ENCODE results near the gene ZFAND4. TPM values are rescaled to one million over a fixed set of nuclear protein-coding genes. Genes with fewer than 3 reads are reported as not detected.
"Not testable (repeated sequence)": the region's sequence is repeated elsewhere in the genome, so short reads cannot be mapped to it uniquely, and the experiment has no call there.

ZFAND4 gene
- 10 to 100 TPM in 8 of 10 donors, 1 to 10 TPM in 2; 9.5 to 12.5 (median 10.5) TPM for total RNA-seq
- polyA plus RNA-seq = 1 to 10 TPM; 3.2 to 6.9 TPM
- long read RNA-seq, donor 1, partial matches to known transcripts = 1 of 9 reads
- long read RNA-seq, donor 1, other reads (novel, unspliced or antisense) = 8 of 9 reads
- long read RNA-seq, donor 2, partial matches to known transcripts = 1 of 15 reads
- long read RNA-seq, donor 2, other reads (novel, unspliced or antisense) = 14 of 15 reads
- long read RNA-seq, donor 3, partial matches to known transcripts = 2 of 17 reads
- long read RNA-seq, donor 3, other reads (novel, unspliced or antisense) = 15 of 17 reads

- H3K27ac ChIP-seq = peak within 1 kb of the TSS; percentile 59 to 96 (median 91)
- peak within 1 kb of the TSS; percentile 61 to 98 (median 81) for H3K4me3 ChIP-seq
- DNase-seq (peak; percentile 98), ATAC-seq (peak; percentile 98 to 100 (median 99))
- H3K27me3 ChIP-seq = no peaks in the 10 kb centered on the region
- H3K36me3 ChIP-seq = no peaks in the 10 kb centered on the region
- WGBS, 2 donors = 1% methylated on average over 88 to 96 of the region's 96 CpGs
- peak; percentile 54 to 92 (median 73) for TF ChIP-seq CTCF (IDR thresholded peaks at IDR 0.05)
- H3K4me1 ChIP-seq = peaks cover 0 to 24% (median 6%) of the 10 kb centered on the region in 9 donors
- intact Hi-C loops (cut with DNase I) = loop anchor here in 8 of 10 donors (1.0 to 10.0 kb wide), 10 partner anchors 46 to 210 kb away; partner anchors contain the start of gene WASHC2C (in 1 of the 8)
- H3K9me3 ChIP-seq = no peaks in the 10 kb centered on the region
Observed at GRCh38 chr10:45672181-45673073, at the start of gene ZFAND4. Gene ZFAND4 (minus strand): TSS chr10:45672772. CDS start chr10:45663725, 9,047 bp downstream.

DNA sequence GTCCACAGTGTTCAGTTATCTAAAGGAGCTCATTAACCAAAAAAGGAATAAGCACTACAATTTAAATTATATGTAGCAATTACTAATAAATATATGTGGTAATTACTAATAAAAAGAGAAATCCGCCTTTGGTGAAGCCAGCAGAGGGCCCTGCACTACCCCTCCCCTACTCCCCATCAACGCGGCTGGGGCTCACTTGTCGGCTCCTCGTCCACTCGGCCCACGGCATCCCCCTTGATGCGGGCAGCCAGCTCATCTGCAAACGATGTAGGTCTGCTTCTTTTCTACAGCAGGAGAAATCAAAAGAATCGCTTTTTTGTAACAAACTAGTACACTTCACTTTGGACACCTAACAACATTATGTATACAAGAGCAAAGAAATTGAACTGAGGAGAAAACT is 48.9 kb upstream of the ZFAND4 start:
- ATAC-seq, H3K9me3 ChIP-seq, H3K4me1 ChIP-seq, H3K4me3 ChIP-seq, H3K36me3 ChIP-seq, DNase-seq, H3K27ac ChIP-seq, H3K27me3 ChIP-seq: not testable (repeated sequence)
- WGBS, 2 donors = 45 to 56% methylated on average over 9 of the region's 10 CpGs
- intact Hi-C loops (cut with DNase I) = loop anchor here in 1 of 10 donors (10.0 kb wide), 1 partner anchor 47 kb away; the partner anchor contains the start of gene ZFAND4

- H3K4me1 ChIP-seq; intact Hi-C loops (cut with DNase I); DNase-seq; H3K27ac ChIP-seq; H3K4me3 ChIP-seq; H3K27me3 ChIP-seq; H3K9me3 ChIP-seq; ATAC-seq; H3K36me3 ChIP-seq: not testable (repeated sequence)
- 73 to 75% methylated on average over 1 of the region's 1 CpG for WGBS, 2 donors
Observed at GRCh38 chr10:45717642-45718041, 45.1 kb upstream of the ZFAND4 start.

GRCh38 chr10:45717053-45717452 is 44.5 kb upstream of the ZFAND4 start:
- WGBS, 2 donors = 57 to 65% methylated on average over 3 of the region's 3 CpGs
- DNase-seq; H3K9me3 ChIP-seq; ATAC-seq; H3K27ac ChIP-seq; H3K4me3 ChIP-seq; H3K27me3 ChIP-seq; intact Hi-C loops (cut with DNase I); H3K4me1 ChIP-seq; H3K36me3 ChIP-seq: not testable (repeated sequence)

DNA sequence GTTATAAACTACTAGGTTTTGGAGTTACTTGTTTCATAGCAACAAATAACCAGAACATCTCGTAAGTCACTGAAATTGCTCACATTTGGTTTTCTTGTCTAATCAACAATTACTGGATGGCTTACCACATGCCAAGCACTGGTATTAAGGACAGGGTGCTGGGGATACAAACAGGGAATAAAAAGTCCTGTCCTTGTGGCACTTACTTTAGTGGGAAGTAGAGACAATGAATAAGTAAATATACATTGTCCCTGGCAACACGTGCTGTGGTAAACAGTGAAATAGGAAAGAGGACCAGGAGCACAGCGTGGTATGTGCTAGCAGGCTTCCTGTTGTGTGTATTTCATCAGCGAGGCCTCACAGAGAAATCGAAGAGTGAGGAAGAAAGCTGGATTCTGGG is 38.7 kb upstream of the ZFAND4 start:
- ATAC-seq; intact Hi-C loops (cut with DNase I); H3K9me3 ChIP-seq; H3K36me3 ChIP-seq; H3K27me3 ChIP-seq; DNase-seq; H3K4me3 ChIP-seq: not testable (repeated sequence)
- H3K27ac ChIP-seq = peak overlapping the region in 1 of 10 donors; percentile 56
- peaks cover 0 to 12% (median 0%) of the 10 kb centered on the region in 9 donors for H3K4me1 ChIP-seq
- 83% methylated on average over 2 to 3 of the region's 5 CpGs for WGBS, 2 donors

- Histone ChIP-seq H3K27ac (peak overlapping the region in 1 of 10 donors; percentile 56), H3K4me1 (peaks cover 0 to 12% (median 0%) of the 10 kb centered on the region in 9 donors)
- H3K27me3 ChIP-seq; DNase-seq; ATAC-seq; H3K4me3 ChIP-seq; H3K9me3 ChIP-seq; H3K36me3 ChIP-seq; intact Hi-C loops (cut with DNase I): not testable (repeated sequence)
- 29 to 40% methylated on average over 2 of the region's 3 CpGs for WGBS, 2 donors
Observed at GRCh38 chr10:45710200-45710796, 37.7 kb upstream of the ZFAND4 start.

DNA sequence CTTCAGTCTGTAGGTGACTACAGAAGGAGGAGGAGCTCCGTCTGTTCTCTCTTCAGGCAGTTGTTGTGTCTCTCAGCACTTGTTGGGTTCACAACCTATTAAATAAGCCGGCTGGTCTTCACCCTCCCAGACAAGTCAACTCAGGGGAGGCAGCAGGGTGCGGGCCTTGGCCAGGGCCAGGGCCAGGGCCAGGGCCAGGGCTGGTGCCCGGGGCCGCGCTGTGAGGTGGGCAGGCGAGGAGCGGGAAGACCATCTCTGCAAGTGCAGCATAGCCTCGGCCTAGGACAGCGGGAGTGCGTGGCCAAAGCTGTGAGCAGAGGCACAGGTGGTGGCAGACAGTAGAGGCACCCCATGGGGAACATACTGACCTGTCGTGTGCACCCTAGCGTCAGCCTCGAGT is 5.9 kb upstream of the ZFAND4 start:
- not testable (repeated sequence) for H3K27ac ChIP-seq, ATAC-seq, H3K9me3 ChIP-seq, H3K4me1 ChIP-seq, H3K27me3 ChIP-seq, H3K36me3 ChIP-seq, H3K4me3 ChIP-seq, DNase-seq
- intact Hi-C loops (cut with DNase I) = loop anchor here in 3 of 10 donors (10.0 kb wide), 3 partner anchors 46 to 214 kb away; partner anchors contain the start of gene WASHC2C (in 1 of the 3)
- WGBS, 2 donors = 89 to 96% methylated on average over 8 to 12 of the region's 14 CpGs

All from heart right ventricle (tissue), 16 donors.